ENCODE results near the gene ANKRD65. TPM values are rescaled to one million over a fixed set of nuclear protein-coding genes. Genes with fewer than 3 reads are reported as not detected.
A peak's percentile ranks its signal among the peaks of the same experiment; 100 is the strongest.

Gene ANKRD65
- total RNA-seq, 1 experiment from 2014 or later: 0.18 TPM

DNA sequence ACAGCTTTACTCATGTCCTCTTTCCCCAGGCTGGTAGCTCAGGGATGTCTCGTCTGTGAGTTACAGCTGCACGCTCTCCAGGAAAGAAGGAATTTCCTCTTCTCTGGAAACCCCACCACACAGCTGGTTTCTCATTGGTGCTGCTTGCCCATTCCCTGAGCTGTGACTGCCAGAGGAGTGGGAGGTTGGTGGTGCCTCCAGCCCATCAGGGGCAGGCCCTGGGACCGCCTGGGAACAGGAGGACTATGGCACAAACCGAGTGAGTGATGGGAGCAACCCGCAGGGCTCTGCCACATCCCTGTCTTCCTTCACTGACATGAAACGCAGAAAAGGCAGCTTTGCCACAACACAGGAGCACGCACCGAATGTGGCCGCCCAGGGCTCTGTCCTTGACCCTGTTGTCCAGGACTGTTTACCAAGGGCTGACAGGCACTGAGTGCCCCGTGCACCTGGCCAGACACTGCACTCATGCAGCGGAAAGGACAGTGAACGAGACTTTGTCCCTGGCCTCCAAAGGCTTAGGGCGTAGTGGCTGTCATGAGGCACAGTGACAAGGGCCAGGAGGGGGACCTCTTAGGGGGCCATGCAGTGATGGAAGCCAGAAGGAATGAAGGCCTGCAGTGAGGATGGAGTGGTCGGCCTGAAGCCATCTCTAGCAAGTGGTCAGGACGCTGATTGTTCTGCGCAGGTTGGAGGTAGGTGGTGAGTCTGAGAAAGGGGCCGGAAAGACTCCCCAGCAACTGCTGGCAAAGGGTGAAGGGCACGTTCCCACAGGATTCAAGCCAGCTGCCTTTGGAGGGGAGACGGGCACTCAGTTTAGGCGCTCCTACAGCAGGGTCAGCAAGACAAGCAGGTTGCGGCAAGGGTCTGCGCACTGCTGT, 20.3 kb downstream of the ANKRD65 start:
- peak overlapping the region; percentile 52; the same call in 1 of the 2 replicates for H3K27ac ChIP-seq (ENCODE audit: low read length)
- H3K36me3 ChIP-seq (ENCODE audit: low read depth, low read length): peaks cover 45% of the 10 kb centered on the region
- H3K79me2 ChIP-seq (ENCODE audit: low read length): peaks cover 78% of the 10 kb centered on the region
- POLR2A ChIA-PET (ENCODE audit: unreplicated experiment): interaction anchor here (0.6 kb wide), 2 partner anchors 125 to 380 kb away, joined by 10 to 14 read pairs; no protein-coding TSS in a partner anchor
- peaks cover 35% of the 10 kb centered on the region for H3K4me1 ChIP-seq (ENCODE audit: insufficient read depth, low read length)
- CTCF ChIA-PET: interaction anchor here (0.5 to 1.3 kb wide), 2 partner anchors 104 to 105 kb away, joined by 4 to 5 read pairs; no protein-coding TSS in a partner anchor
- H3F3A ChIP-seq (ENCODE audit: low read length, unreplicated experiment): peaks cover 3% of the 10 kb centered on the region
- H3K9ac ChIP-seq (ENCODE audit: low read length): peak overlapping the region; percentile 98; the same call in 1 of the 2 replicates
- DNase-seq (no peak), ATAC-seq (no peak)
- no peak overlapping the region for H2AFZ ChIP-seq (ENCODE audit: low read length)
- BruUV-seq (replicated peaks): no TSS peak
- no peaks in the 10 kb centered on the region for H3K9me2 ChIP-seq (replicated peaks; ENCODE audit: low read length)
- peak overlapping the region; percentile 94 for H3K4me3 ChIP-seq (ENCODE audit: low read length)
- TF ChIP-seq EZH2 (IDR thresholded peaks at IDR 0.05; ENCODE audit: low read length, unreplicated experiment): no peak
- no peak for TF ChIP-seq EZH2phosphoT487 (IDR thresholded peaks at IDR 0.05; ENCODE audit: borderline replicate concordance, low read length)
- TF ChIP-seq, protein P1, sequence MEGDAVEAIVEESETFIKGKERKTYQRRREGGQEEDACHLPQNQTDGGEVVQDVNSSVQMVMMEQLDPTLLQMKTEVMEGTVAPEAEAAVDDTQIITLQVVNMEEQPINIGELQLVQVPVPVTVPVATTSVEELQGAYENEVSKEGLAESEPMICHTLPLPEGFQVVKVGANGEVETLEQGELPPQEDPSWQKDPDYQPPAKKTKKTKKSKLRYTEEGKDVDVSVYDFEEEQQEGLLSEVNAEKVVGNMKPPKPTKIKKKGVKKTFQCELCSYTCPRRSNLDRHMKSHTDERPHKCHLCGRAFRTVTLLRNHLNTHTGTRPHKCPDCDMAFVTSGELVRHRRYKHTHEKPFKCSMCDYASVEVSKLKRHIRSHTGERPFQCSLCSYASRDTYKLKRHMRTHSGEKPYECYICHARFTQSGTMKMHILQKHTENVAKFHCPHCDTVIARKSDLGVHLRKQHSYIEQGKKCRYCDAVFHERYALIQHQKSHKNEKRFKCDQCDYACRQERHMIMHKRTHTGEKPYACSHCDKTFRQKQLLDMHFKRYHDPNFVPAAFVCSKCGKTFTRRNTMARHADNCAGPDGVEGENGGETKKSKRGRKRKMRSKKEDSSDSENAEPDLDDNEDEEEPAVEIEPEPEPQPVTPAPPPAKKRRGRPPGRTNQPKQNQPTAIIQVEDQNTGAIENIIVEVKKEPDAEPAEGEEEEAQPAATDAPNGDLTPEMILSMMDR (conservative IDR thresholded peaks at IDR 0.05; ENCODE audit: low read depth, low read length): no peak
- no peaks in the 10 kb centered on the region for H4K20me1 ChIP-seq (ENCODE audit: low read length)
- intact Hi-C loops (cut with micrococcal nuclease): no loop called here
- no peaks in the 10 kb centered on the region for H3K9me3 ChIP-seq (ENCODE audit: low read length)
- no peaks in the 10 kb centered on the region for H3K27me3 ChIP-seq (ENCODE audit: low read length)
- H3K4me2 ChIP-seq (ENCODE audit: low read length): peak overlapping the region; percentile 92

DNA sequence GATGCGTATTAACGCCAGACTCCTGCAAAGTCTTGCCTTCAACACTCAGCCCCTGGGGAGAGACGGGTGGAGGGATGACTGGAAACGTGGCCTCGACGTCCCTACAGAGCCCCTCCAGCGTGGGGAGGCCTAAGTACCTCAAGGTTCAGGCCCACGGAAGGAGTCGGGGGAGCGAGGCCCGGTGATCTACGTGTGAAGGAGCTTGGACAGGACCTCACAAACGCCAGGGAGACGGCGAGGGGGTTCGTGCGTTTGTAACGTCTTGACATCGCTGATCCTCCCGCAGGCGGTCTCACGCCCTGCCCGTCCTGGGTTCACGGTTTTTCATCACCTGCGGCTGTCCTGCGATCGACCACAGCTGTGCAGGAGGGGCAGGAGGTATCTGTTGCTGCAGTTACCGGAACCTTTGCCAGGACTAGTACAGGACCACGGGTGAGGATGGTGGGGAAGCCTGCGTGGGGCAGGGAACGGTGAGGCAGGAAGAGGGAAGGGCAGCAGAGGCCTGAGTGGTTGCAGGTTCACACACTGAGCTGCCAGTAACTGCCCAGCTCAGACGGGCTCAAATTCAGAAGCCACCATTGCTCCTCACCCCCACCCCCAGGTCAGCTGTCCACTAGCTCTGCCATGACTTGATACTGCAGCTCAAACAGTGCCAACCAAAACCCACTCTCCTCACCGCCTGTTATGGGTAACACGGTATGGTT, 21.1 kb downstream of the ANKRD65 start:
- no peaks in the 10 kb centered on the region for H3K27me3 ChIP-seq (ENCODE audit: low read length)
- DNase-seq: peak; percentile 39
- peak overlapping the region; percentile 98 for H3K9ac ChIP-seq (ENCODE audit: low read length)
- H3K9me2 ChIP-seq (replicated peaks; ENCODE audit: low read length): no peaks in the 10 kb centered on the region
- H3K4me1 ChIP-seq (ENCODE audit: insufficient read depth, low read length): peaks cover 29% of the 10 kb centered on the region
- peak overlapping the region; percentile 92 for H3K4me2 ChIP-seq (ENCODE audit: low read length)
- BruUV-seq (replicated peaks): TSS peak; percentile 67
- H3K79me2 ChIP-seq (ENCODE audit: low read length): peaks cover 78% of the 10 kb centered on the region
- H3K9me3 ChIP-seq (ENCODE audit: low read length): no peaks in the 10 kb centered on the region
- H2AFZ ChIP-seq (ENCODE audit: low read length): peak overlapping the region; percentile 65
- H3K4me3 ChIP-seq (ENCODE audit: low read length): peak overlapping the region; percentile 94
- H3F3A ChIP-seq (ENCODE audit: low read length, unreplicated experiment): no peaks in the 10 kb centered on the region
- 0 out of 2 replicates have a peak, but pooled peaks cover 6% of the 10 kb centered on the region for H4K20me1 ChIP-seq (ENCODE audit: low read length)
- peak overlapping the region; percentile 52 for H3K27ac ChIP-seq (ENCODE audit: low read length)
- peaks cover 44% of the 10 kb centered on the region for H3K36me3 ChIP-seq (ENCODE audit: low read depth, low read length)
- intact Hi-C loops (cut with micrococcal nuclease): loop anchor here (2.0 kb wide), 2 partner anchors 23 to 105 kb away; no protein-coding TSS in a partner anchor
- ChIA-PET CTCF (interaction anchor here (1.3 kb wide), 1 partner anchor 105 kb away, joined by 5 read pairs; no protein-coding TSS in a partner anchor), POLR2A (ENCODE audit: unreplicated experiment) (interaction anchor here (0.6 kb wide), 2 partner anchors 126 to 380 kb away, joined by 10 to 14 read pairs; no protein-coding TSS in a partner anchor)
- peak; percentile 6 for ATAC-seq
- TF ChIP-seq, protein P1 (conservative IDR thresholded peaks at IDR 0.05; ENCODE audit: low read depth, low read length): no peak
- TF ChIP-seq EZH2phosphoT487 (IDR thresholded peaks at IDR 0.05; ENCODE audit: borderline replicate concordance, low read length): no peak
- TF ChIP-seq EZH2 (IDR thresholded peaks at IDR 0.05; ENCODE audit: low read length, unreplicated experiment): no peak
